Upper lobe of left lung (tissue), 6 donors: ENCODE results near the gene ACRBP. TPM values are rescaled to one million over a fixed set of nuclear protein-coding genes. Genes with fewer than 3 reads are reported as not detected.
A peak's percentile ranks its signal among the peaks of the same experiment; 100 is the strongest.

Source experiments
- ATAC-seq, 2 donors: fragments of 200-7000 bp; cut with Tn5 transposase; one replicate each; pipeline ENCODE4 v1.9.1; 2022; ENCODE audit warnings: mild to moderate bottlenecking in 2 of 2, moderate library complexity in 2 of 2; ENCODE audit not compliant: low FRiP score in 2 of 2
- DNase-seq, 2 donors: peaks; one replicate each; pipeline ENCODE4 v3.0.0-alpha.2; 2019 to 2020
- H3K27ac ChIP-seq, 4 donors: fragments of 200-600 bp; sonication (generic); one replicate each; pipeline ENCODE4 v1.5.1; 2016 to 2019
- H3K27me3 ChIP-seq, 4 donors: fragments of 200-600 bp; sonication (generic); one replicate each; pipeline ENCODE4 v1.5.1; 2017 to 2019
- H3K36me3 ChIP-seq, 4 donors: fragments of 200-600 bp; sonication (generic); one replicate each; pipeline ENCODE4 v1.5.1; 2016 to 2019
- H3K4me1 ChIP-seq, 4 donors: fragments of 200-600 bp; sonication (generic); one replicate each; pipeline ENCODE4 v1.5.1; 2018 to 2019
- H3K4me3 ChIP-seq, 4 donors: fragments of 200-600 bp; sonication (generic); one replicate each; pipeline ENCODE4 v1.5.1; 2017 to 2019; ENCODE audit warnings: mild to moderate bottlenecking in 2 of 4, moderate library complexity in 1 of 4
- H3K9me3 ChIP-seq, 4 donors: fragments of 200-600 bp; sonication (generic); one replicate each; pipeline ENCODE4 v1.5.1; 2018 to 2019
- CTCF ChIP-seq, 6 experiments: fragments of 450-650 bp in 4 of 6; fragments of 200-600 bp in 2 of 6; sonication (generic) in 2 of 6; IDR thresholded peaks; one replicate each; pipeline ENCODE4 v1.5.1; 2016 to 2019; ENCODE audit warnings: antibody characterized with exemption in 6 of 6
- EP300 ChIP-seq, 4 donors: sonication (generic); formaldehyde crosslinking; IDR thresholded peaks; one replicate each; pipeline ENCODE4 v1.5.1; 2017; ENCODE audit warnings: antibody characterized with exemption in 4 of 4, control low read depth in 2 of 4
- POLR2A ChIP-seq, 4 donors: fragments of 450-650 bp; IDR thresholded peaks; one replicate each; pipeline ENCODE4 v1.5.1; 2016 to 2017; ENCODE audit warnings: antibody characterized with exemption in 4 of 4, mild to moderate bottlenecking in 2 of 4
- POLR2AphosphoS5 ChIP-seq, 2 donors: sonication (generic); formaldehyde crosslinking; IDR thresholded peaks; one replicate each; pipeline ENCODE4 v1.5.1; 2017; ENCODE audit warnings: antibody characterized with exemption in 2 of 2
- WGBS, 2 donors: methylation state at CpG; one replicate each; pipeline ENCODE4 v1.1.5; 2017 to 2018; 5-methylcytosine and 5-hydroxymethylcytosine counted together
- total RNA-seq, 6 donors: library from RNA; depleted of rRNA in 4 of 6; stranded (reverse); fragments of >200 nt in 4 of 6; gene quantifications; one replicate each; pipeline versions ENCODE4 v1.1.0 to v1.2.1, GENCODE V29; 2016 to 2021
- donor health status: DM: no; HTN: no; CAD: no; lungs with moderate emphysema.
- donor health status: DM: no; HTN: yes; CAD: no; lungs with severe emphysema.

ACRBP gene
- total RNA-seq, 6 donors from 2014 or later, result 1.8 to 12.6 (median 5.9) TPM

GRCh38 chr12:6620137-6620884 is 26.9 kb downstream of the ACRBP start:
- peak overlapping the region in 3 of 4 donors; percentile 16 to 35 (median 21) for H3K4me3 ChIP-seq
- no peaks in the 10 kb centered on the region for H3K9me3 ChIP-seq

GRCh38 chr12:6618483-6619225 is 28.6 kb downstream of the ACRBP start:
- H3K4me3 ChIP-seq, result no peak overlapping the region
- no peaks in the 10 kb centered on the region for H3K9me3 ChIP-seq
- H3K4me1 ChIP-seq, result peaks cover 19 to 31% (median 22%) of the 10 kb centered on the region in 4 donors
- DNase-seq (no peak), ATAC-seq (no peak)
- TF ChIP-seq POLR2A (IDR thresholded peaks at IDR 0.05) (no peak), CTCF (IDR thresholded peaks at IDR 0.05) (no peak), EP300 (IDR thresholded peaks at IDR 0.05) (no peak), POLR2AphosphoS5 (IDR thresholded peaks at IDR 0.05) (no peak)
- WGBS, 2 donors, result 57 to 70% methylated on average over 5 of the region's 5 CpGs
- H3K36me3 ChIP-seq, result no peaks in the 10 kb centered on the region
- peak overlapping the region in 2 of 4 donors; percentile 12 to 54 for H3K27ac ChIP-seq
- no peaks in the 10 kb centered on the region for H3K27me3 ChIP-seq

More at GRCh38 chr12:6620137-6620884, 26.9 kb downstream of the ACRBP start:
- no peak for TF ChIP-seq POLR2AphosphoS5 (IDR thresholded peaks at IDR 0.05)
- TF ChIP-seq CTCF (IDR thresholded peaks at IDR 0.05), result peak; percentile 36 to 91 (median 77)
- TF ChIP-seq EP300 (IDR thresholded peaks at IDR 0.05), result no peak
- DNase-seq, result peak; percentile 59 to 86
- Histone ChIP-seq H3K36me3 (no peaks in the 10 kb centered on the region), H3K27ac (no peak overlapping the region), H3K27me3 (no peaks in the 10 kb centered on the region), H3K4me1 (peaks cover 12 to 20% (median 14%) of the 10 kb centered on the region in 4 donors)
- ATAC-seq, result peak; percentile 72 to 80
- WGBS, 2 donors, result 71 to 77% methylated on average over 15 to 16 of the region's 88 CpGs

GRCh38 chr12:6615802-6616201 is 31.4 kb downstream of the ACRBP start:
- Histone ChIP-seq H3K9me3 (no peaks in the 10 kb centered on the region), H3K4me1 (peaks cover 35 to 47% (median 39%) of the 10 kb centered on the region in 4 donors), H3K36me3 (no peaks in the 10 kb centered on the region), H3K4me3 (no peak overlapping the region), H3K27ac (peak overlapping the region in 1 of 4 donors; percentile 23), H3K27me3 (no peaks in the 10 kb centered on the region)
- WGBS, 2 donors, result 55 to 57% methylated on average over 3 of the region's 3 CpGs
- DNase-seq (no peak), ATAC-seq (no peak)
- TF ChIP-seq EP300 (IDR thresholded peaks at IDR 0.05), result no peak

- Histone ChIP-seq H3K4me1 (peaks cover 28 to 37% (median 33%) of the 10 kb centered on the region in 4 donors), H3K4me3 (no peak overlapping the region), H3K36me3 (no peaks in the 10 kb centered on the region), H3K27me3 (no peaks in the 10 kb centered on the region), H3K27ac (peak overlapping the region; percentile 69 to 97 (median 92)), H3K9me3 (no peaks in the 10 kb centered on the region)
- TF ChIP-seq POLR2A (IDR thresholded peaks at IDR 0.05) (no peak), POLR2AphosphoS5 (IDR thresholded peaks at IDR 0.05) (no peak), EP300 (IDR thresholded peaks at IDR 0.05) (no peak), CTCF (IDR thresholded peaks at IDR 0.05) (no peak)
- no peak for ATAC-seq
- no peak for DNase-seq
- whole genome bisulfite sequencing, 2 donors, result 61 to 65% methylated on average over 7 of the region's 7 CpGs
Measured at GRCh38 chr12:6614513-6615172, 32.6 kb downstream of the ACRBP start.
